CD4-positive, alpha-beta T cell treated with Interleukin-17A for 4 hours (primary cell): Measurements from ENCODE around the gene AMN1.
A peak's percentile ranks its signal among the peaks of the same experiment; 100 is the strongest.
"Not testable (repeated sequence)": the region's sequence is repeated elsewhere in the genome, so short reads cannot be mapped to it uniquely, and the experiment has no call there.

Experiments used
- DNase-seq: peaks from one replicate; pipeline ENCODE4 v3.0.0-alpha.2; 2020; ENCODE audit warnings: mixed read lengths

AMN1 gene

GRCh38 chr12:31732926-31733548 lies 4.2 kb upstream of the AMN1 start:
- DNase-seq: peak; percentile 31

GRCh38 chr12:31731203-31731602 lies 2.4 kb upstream of the AMN1 start:
- DNase-seq: not testable (repeated sequence)

GRCh38 chr12:31729705-31730104 lies 884 bp upstream of the AMN1 start:
- no peak for DNase-seq

- DNase-seq: peak; percentile 53
These were observed 418 bp downstream of the AMN1 start for GRCh38 chr12:31728289-31728916.

- no peak for DNase-seq
These were observed 1.6 kb downstream of the AMN1 start for GRCh38 chr12:31727192-31727591.

- DNase-seq: no peak
These were observed 2.2 kb downstream of the AMN1 start for GRCh38 chr12:31726575-31726974.

GRCh38 chr12:31724557-31724956 lies 4.3 kb downstream of the AMN1 start:
- DNase-seq: no peak

- DNase-seq: no peak
These were observed 6.2 kb downstream of the AMN1 start for GRCh38 chr12:31722580-31722979.

GRCh38 chr12:31718542-31719198 lies 10.2 kb downstream of the AMN1 start:
- not testable (repeated sequence) for DNase-seq

GRCh38 chr12:31716998-31717397 lies 11.8 kb downstream of the AMN1 start:
- not testable (repeated sequence) for DNase-seq

- DNase-seq: no peak
These were observed 13.5 kb downstream of the AMN1 start for GRCh38 chr12:31715283-31715825.

GRCh38 chr12:31714406-31715271 lies 14.2 kb downstream of the AMN1 start:
- DNase-seq: no peak

GRCh38 chr12:31712877-31713276 lies 15.9 kb downstream of the AMN1 start:
- no peak for DNase-seq

- no peak for DNase-seq
These were observed 18.6 kb downstream of the AMN1 start for GRCh38 chr12:31710021-31710818.

GRCh38 chr12:31708118-31708517 lies 20.7 kb downstream of the AMN1 start:
- not testable (repeated sequence) for DNase-seq

GRCh38 chr12:31705621-31706020 lies 23.2 kb downstream of the AMN1 start:
- no peak for DNase-seq

GRCh38 chr12:31702047-31702446 lies 26.8 kb downstream of the AMN1 start:
- no peak for DNase-seq

- not testable (repeated sequence) for DNase-seq
These were observed 38.9 kb downstream of the AMN1 start for GRCh38 chr12:31689921-31690320.

- DNase-seq: no peak
These were observed 41.7 kb downstream of the AMN1 start for GRCh38 chr12:31687101-31687527.

GRCh38 chr12:31685801-31686200 lies 43.0 kb downstream of the AMN1 start:
- no peak for DNase-seq

- peak; percentile 77 for DNase-seq
These were observed 46.5 kb downstream of the AMN1 start for GRCh38 chr12:31682136-31682962.
